Stimulated activated CD8-positive, alpha-beta memory T cell treated with anti-CD3 and anti-CD28 coated beads, Interleukin-4, amount 100 ng/mL, for 24 hours (primary cell): Measurements from ENCODE around the gene C21orf91.
"Not testable (repeated sequence)": the region's sequence is repeated elsewhere in the genome, so short reads cannot be mapped to it uniquely, and the experiment has no call there.

Experiments used
- DNase-seq: peaks from one replicate; pipeline ENCODE4 v3.0.0-alpha.2; 2020; ENCODE audit warnings: low read depth

The C21orf91 gene

DNA sequence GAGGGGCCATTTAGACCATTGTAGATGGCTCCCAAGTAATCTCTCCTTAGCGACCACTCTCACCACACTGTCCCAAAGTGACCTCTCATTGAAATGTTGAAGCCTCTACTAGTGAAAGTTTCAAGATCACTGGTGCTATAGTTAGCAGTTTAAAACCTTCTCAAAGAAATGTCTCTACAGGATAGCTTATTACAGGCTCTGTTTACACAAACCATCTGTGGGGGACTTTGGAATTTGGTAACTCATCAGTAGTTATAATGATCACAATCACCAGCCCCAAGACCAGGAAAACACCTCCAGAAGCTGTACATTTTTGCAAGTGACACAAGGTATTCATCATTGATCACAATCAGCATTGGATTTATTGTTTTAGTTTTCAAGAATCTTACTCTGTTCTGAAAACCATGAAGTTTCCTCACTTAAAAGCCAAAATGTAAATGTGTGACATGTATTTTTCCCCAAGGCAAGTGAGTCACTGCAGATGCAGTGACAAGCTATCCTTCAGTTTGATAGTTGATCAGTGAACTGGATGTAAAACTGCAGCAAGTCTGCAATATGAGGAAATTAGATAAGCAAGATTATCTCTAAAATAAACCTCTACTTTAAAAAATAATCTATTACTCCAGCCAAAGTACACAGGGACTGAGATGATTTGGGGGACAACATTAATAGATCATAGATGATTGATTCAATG is 41.9 kb downstream of the C21orf91 start:
- DNase-seq = no peak

DNA sequence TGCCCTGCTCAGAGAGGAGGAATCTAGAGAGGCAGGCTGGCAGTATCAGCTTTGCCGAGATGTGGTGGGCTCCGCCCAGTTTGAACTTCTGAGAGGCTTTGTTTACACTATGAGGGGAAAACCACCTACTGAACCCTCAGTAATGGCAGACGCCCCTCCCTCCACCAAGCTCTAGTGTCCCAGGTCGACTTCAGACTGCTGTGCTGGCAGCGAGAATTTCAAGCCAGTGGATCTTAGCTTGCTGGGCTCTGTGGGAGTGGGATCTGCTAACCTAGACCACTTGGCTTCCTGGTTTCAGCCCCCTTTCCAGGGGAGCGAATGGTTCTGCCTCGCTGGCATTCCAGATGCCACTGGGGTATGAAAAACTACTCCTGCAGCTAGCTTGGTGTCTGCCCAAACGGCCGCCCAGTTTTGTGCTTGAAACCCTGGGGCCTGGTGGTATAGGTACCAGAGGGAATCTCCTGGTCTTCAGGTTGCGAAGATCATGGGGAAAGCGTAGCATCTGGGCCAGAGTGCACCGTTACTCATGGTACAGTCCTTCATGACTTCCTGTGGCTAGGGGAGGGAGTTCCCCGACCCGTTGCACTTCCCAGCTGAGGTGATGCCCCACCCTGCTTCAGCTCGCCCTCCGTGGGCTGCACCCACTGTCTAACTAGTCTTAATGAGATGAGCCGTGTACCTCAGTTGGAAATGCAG is 43.6 kb downstream of the C21orf91 start:
- peak; percentile 48 for DNase-seq

- DNase-seq = not testable (repeated sequence)
These were observed 44.1 kb downstream of the C21orf91 start for GRCh38 chr21:17775021-17775420.

GRCh38 chr21:17769447-17769845 is 49.7 kb downstream of the C21orf91 start:
- no peak for DNase-seq

DNA sequence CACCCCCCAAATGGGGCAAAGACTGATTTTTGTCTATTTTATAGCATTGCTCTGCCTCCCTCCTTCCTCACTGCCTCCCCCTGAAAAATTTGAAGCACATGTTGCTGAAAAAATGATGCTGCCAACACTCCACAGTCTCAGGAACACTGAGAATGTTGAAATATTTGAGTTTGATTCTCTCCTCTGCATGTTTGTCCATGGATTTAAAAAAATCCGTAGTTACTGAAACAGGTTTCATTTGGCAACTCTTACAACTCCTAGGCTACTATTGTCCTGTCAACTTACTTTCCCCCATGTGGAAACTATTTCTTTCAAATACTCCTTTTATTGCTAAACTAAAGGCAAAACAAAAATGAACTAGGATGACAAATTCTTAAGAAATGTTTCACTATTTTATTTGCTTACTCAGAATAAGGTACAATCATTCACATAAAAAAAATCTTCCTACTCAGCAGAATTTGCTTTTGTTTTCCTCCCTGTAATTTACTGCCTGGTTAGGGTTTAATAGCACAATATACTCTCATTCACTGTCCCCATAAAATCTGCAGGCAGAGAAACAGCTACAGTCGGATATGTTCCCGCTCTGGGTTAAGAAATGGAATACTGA is 50.2 kb downstream of the C21orf91 start:
- DNase-seq = no peak

DNA sequence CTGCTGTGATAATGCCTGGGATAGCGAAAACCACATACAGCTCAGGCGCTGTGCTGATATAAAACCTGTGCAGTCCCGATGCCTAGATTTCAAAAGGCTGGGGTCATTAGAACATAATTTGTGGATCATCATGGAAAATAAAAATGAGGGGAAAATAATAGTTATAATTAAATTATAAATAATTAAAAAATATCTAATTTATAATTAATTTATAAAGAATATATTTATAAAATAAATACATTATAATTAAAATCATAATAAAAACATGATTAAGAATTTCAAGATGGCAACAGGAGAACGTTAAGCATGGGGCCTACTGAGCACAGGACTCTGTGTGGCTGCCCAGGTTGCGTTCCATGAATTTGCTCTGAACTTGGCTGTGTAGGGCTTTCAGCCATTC is 53.9 kb downstream of the C21orf91 start:
- DNase-seq = no peak

- no peak for DNase-seq
These were observed 55.7 kb downstream of the C21orf91 start for GRCh38 chr21:17763288-17764037.

DNA sequence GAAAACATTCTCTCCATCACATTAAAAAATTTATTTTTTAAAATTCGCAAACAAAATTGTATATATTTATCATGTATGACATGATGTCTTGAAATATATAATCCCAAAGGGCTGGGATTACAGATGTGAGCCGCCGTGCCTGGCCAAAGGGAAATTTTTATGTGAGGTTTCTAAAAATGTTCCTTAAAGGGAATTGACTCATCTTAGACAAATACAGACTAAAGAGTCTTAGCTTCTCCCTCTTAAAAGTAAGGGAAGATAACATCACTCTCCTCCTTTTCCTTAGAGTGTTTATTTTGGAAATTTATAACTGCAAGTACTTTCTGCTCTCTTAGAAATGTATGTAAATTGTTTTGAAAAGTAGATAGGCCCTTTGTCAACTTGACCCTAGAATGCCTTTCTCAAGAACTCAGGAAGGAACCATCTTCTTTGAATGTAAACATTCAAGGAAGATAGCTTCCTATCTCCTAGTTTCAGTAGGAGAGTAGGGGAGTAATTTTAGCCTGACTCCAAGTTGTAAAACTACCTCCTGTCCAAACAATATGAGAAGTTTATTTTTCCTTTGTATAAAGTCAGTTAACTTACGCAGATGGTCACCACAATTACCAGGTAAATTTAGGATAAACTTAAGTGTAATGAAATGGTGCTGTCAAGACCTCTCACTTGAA is 59.5 kb downstream of the C21orf91 start:
- DNase-seq = no peak

DNA sequence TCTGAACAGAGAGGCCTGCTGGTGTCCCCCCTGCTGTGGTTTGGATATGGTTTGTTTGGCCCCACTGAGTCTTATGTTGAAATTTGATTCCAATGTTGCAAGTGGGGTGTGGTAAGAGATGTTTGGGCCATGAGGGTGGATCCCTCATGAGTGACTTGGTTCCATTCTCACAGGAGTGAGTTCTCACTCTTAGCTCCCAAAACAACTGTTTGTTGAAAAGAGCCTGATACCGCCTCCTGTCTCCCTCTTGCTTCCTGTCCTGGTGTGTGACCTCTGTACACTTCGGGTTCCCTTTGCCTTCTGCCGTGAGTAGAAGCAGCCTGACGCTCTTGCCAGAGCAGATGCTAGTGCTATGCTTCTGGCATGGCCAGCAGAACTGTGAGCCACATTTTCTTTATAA is 60.5 kb downstream of the C21orf91 start:
- DNase-seq = no peak

DNA sequence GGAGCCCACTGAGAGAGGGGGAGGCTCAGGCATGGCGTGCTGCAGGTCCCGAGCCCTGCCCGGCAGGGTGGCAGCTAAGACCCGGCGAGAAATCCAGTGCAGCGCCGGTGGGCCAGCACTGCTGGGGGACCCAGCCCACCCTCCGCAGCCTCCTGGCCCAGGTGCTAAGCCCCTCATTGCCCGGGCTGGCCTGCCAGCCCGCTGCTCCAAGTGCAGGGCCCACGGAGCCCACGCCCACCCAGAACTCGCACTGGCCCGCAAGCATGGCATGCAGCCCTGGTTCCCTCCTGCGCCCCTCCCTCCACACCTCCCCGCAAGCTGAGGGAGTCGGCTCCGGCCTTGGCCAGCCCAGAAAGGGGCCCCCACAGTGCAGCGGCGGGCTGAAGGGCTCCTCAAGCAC is 61.5 kb downstream of the C21orf91 start:
- no peak for DNase-seq

DNA sequence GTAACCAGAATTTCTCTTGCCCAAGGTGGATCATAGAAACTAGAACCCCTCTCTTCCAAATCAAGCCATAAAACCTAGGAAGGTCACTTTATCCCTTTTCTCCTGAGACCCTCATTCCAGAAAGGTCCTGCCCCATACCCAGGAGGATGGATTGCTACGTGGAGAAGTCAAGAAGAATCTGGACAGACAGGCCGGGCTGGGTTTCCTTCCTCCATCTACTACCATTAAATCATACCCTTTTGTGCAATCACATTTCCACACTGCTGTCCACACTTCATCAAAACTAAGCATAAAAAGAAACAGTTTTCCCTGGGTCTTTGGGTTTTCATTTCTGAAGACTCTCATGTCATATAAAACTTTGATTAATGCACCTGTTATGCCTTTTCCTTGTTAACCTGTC is 65.4 kb downstream of the C21orf91 start:
- no peak for DNase-seq

DNA sequence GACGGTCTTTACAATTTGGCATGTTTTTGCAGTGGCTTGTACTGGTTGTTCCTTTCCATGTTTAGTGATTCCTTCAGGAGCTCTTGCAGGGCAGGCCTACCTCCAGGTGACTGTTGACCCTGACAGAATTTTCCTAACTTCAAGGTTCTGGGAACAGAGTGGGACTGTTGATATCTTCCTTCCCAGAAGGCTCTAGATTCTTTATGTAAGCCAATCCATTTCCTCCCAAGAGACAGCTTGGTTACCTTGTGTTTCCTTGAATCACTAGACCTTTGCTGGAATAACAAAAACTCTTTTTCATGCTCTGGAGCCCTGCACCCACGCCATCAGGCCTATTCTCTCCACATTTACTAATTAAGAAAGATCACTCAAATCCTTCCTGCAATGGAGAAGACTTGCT is 67.0 kb downstream of the C21orf91 start:
- no peak for DNase-seq

DNA sequence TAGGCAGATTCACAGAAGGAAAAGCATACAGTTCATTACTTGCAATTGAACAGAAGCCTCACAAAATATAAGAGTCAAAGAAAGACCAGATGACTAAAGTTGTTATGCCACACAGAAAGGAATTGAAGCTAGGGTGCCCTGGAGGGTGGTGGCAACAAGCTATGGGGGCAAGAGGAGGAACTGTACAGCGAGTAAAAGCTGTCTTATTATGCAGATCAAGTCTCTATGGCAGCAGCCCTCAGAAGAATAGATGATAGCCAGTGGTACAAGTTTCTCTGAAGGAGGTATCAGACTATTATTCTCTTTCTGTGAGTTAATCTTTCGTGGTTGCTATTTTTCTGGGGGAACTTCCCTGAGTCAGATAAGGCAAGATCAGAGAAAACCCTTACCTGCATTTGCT is 72.2 kb downstream of the C21orf91 start:
- no peak for DNase-seq

GRCh38 chr21:17745086-17745485 is 74.1 kb downstream of the C21orf91 start:
- no peak for DNase-seq

DNA sequence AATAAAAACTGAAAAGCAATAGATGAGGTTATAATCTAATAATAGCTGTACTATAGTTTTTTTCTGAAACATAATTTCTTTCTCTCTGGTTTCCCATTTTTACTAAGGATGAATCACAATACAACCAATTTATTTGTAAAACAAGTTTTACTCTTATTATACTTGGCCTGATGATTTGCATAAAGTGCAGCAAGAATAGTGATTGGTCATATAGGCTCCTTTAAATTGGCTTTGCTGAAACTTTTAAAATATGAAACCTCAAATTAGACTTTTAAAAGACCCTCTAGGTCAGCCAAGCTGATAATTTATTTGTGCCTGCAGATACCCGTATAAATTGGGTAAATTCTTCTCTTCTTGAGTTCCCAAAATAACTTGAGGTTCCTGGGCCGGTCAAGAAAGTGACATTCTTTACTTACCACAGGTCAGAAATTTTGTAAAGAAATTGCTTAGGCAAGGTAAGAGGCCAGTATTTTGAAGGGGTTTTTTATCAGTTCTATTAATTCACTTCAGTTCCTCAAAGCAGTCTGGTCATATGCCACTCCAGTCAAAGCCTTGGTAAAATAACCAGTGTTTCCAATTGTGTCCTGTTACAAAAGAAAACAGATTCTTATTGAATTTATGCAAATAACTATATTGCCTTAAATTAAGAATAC is 76.1 kb downstream of the C21orf91 start:
- DNase-seq = no peak

DNA sequence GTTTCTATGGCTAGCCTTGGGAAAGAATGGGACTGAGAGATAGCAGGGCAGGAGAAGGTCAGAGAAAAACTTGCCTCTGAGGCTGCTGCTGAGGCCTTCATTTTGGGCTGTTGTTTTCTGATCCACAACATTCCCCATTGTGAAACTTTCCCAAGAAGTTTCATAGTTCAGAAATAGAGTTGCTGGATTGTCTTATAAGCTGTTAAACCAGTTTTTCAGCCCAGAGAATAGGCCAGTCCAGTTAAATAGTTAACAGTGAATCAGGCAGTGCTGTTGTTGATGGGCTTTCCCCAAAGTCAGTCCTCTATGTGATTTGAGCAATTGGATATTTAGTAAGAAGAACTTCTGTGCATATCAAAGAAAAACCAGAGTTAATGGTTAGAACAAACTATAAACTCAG is 77.0 kb downstream of the C21orf91 start:
- DNase-seq = no peak
